ENCODE data around the gene ANO2.
"Not testable (repeated sequence)": the region's sequence is repeated elsewhere in the genome, so short reads cannot be mapped to it uniquely, and the experiment has no call there.

ANO2 gene

GRCh38 chr12:5900533-5901205, 44.4 kb downstream of the ANO2 start:
- no peak for DNase-seq
- in situ Hi-C loops (cut with MboI; ENCODE audit: low pct_unique_long_range_greater_than_20kb, low sequenced_read_pairs) = no loop called here

- DNase-seq = no peak
- in situ Hi-C loops (cut with MboI; ENCODE audit: low pct_unique_long_range_greater_than_20kb, low sequenced_read_pairs) = no loop called here
These were observed 45.0 kb downstream of the ANO2 start for GRCh38 chr12:5900076-5900475.

- in situ Hi-C loops (cut with MboI; ENCODE audit: low pct_unique_long_range_greater_than_20kb, low sequenced_read_pairs) = no loop called here
These were observed 45.4 kb downstream of the ANO2 start for GRCh38 chr12:5899675-5900074.

GRCh38 chr12:5898874-5899273, 46.2 kb downstream of the ANO2 start:
- in situ Hi-C loops (cut with MboI; ENCODE audit: low pct_unique_long_range_greater_than_20kb, low sequenced_read_pairs) = no loop called here
- no peak for DNase-seq

More at GRCh38 chr12:5899675-5900074, 45.4 kb downstream of the ANO2 start:
- DNase-seq = no peak

- DNase-seq = peak; percentile 12
- in situ Hi-C loops (cut with MboI; ENCODE audit: low pct_unique_long_range_greater_than_20kb, low sequenced_read_pairs) = no loop called here
These were observed 55.5 kb downstream of the ANO2 start for GRCh38 chr12:5889381-5890047.

- in situ Hi-C loops (cut with MboI; ENCODE audit: low pct_unique_long_range_greater_than_20kb, low sequenced_read_pairs) = no loop called here
These were observed 56.2 kb downstream of the ANO2 start for GRCh38 chr12:5888816-5889315.

GRCh38 chr12:5887819-5888218, 57.2 kb downstream of the ANO2 start:
- peak; percentile 4 for DNase-seq
- in situ Hi-C loops (cut with MboI; ENCODE audit: low pct_unique_long_range_greater_than_20kb, low sequenced_read_pairs) = not testable (repeated sequence)

More at GRCh38 chr12:5888816-5889315, 56.2 kb downstream of the ANO2 start:
- no peak for DNase-seq

GRCh38 chr12:5884866-5885265, 60.2 kb downstream of the ANO2 start:
- in situ Hi-C loops (cut with MboI; ENCODE audit: low pct_unique_long_range_greater_than_20kb, low sequenced_read_pairs) = no loop called here
- no peak for DNase-seq

- in situ Hi-C loops (cut with MboI; ENCODE audit: low pct_unique_long_range_greater_than_20kb, low sequenced_read_pairs) = no loop called here
- DNase-seq = no peak
These were observed 60.8 kb downstream of the ANO2 start for GRCh38 chr12:5884285-5884684.

GRCh38 chr12:5882511-5883190, 62.4 kb downstream of the ANO2 start:
- in situ Hi-C loops (cut with MboI; ENCODE audit: low pct_unique_long_range_greater_than_20kb, low sequenced_read_pairs) = no loop called here

GRCh38 chr12:5881666-5882065, 63.4 kb downstream of the ANO2 start:
- in situ Hi-C loops (cut with MboI; ENCODE audit: low pct_unique_long_range_greater_than_20kb, low sequenced_read_pairs) = no loop called here
- DNase-seq = no peak

More at GRCh38 chr12:5882511-5883190, 62.4 kb downstream of the ANO2 start:
- DNase-seq = no peak

- no peak for DNase-seq
- in situ Hi-C loops (cut with MboI; ENCODE audit: low pct_unique_long_range_greater_than_20kb, low sequenced_read_pairs) = no loop called here
These were observed 63.9 kb downstream of the ANO2 start for GRCh38 chr12:5881101-5881606.

- in situ Hi-C loops (cut with MboI; ENCODE audit: low pct_unique_long_range_greater_than_20kb, low sequenced_read_pairs) = no loop called here
These were observed 69.2 kb downstream of the ANO2 start for GRCh38 chr12:5875851-5876250.

GRCh38 chr12:5874514-5874913, 70.5 kb downstream of the ANO2 start:
- in situ Hi-C loops (cut with MboI; ENCODE audit: low pct_unique_long_range_greater_than_20kb, low sequenced_read_pairs) = no loop called here
- DNase-seq = no peak

More at GRCh38 chr12:5875851-5876250, 69.2 kb downstream of the ANO2 start:
- no peak for DNase-seq

- DNase-seq = no peak
- in situ Hi-C loops (cut with MboI; ENCODE audit: low pct_unique_long_range_greater_than_20kb, low sequenced_read_pairs) = no loop called here
These were observed 71.7 kb downstream of the ANO2 start for GRCh38 chr12:5873281-5873919.

- in situ Hi-C loops (cut with MboI; ENCODE audit: low pct_unique_long_range_greater_than_20kb, low sequenced_read_pairs) = no loop called here
- no peak for DNase-seq
These were observed 72.3 kb downstream of the ANO2 start for GRCh38 chr12:5872745-5873144.

- DNase-seq = no peak
- in situ Hi-C loops (cut with MboI; ENCODE audit: low pct_unique_long_range_greater_than_20kb, low sequenced_read_pairs) = no loop called here
These were observed 73.3 kb downstream of the ANO2 start for GRCh38 chr12:5871741-5872140.

- in situ Hi-C loops (cut with MboI; ENCODE audit: low pct_unique_long_range_greater_than_20kb, low sequenced_read_pairs) = no loop called here
- no peak for DNase-seq
These were observed 74.9 kb downstream of the ANO2 start for GRCh38 chr12:5870183-5870582.

- DNase-seq = no peak
- in situ Hi-C loops (cut with MboI; ENCODE audit: low pct_unique_long_range_greater_than_20kb, low sequenced_read_pairs) = no loop called here
These were observed 76.3 kb downstream of the ANO2 start for GRCh38 chr12:5868625-5869295.

Measured in KBM-7 (cell line).